A673 (cell line): Measurements from ENCODE around the gene ADPRM.

Source experiments
- EZH2 ChIP-seq: fragments of 200-600 bp; sonication (generic); IDR thresholded peaks from 2 replicates; pipeline ENCODE4 v1.6.1; 2017; ENCODE audit warnings: borderline replicate concordance, low read depth, mild to moderate bottlenecking, mixed read lengths, antibody characterized with exemption, low read length; ENCODE audit not compliant: poor library complexity, severe bottlenecking
- TF ChIP-seq, protein P1 (sequence below): fragments of 300-800, 200-600 bp; sonication (generic); conservative IDR thresholded peaks from 2 replicates; pipeline ENCODE4 v1.5.1; 2017; ENCODE audit warnings: low read depth, mild to moderate bottlenecking, antibody characterized with exemption, low read length, moderate library complexity, mixed read lengths

DNA sequence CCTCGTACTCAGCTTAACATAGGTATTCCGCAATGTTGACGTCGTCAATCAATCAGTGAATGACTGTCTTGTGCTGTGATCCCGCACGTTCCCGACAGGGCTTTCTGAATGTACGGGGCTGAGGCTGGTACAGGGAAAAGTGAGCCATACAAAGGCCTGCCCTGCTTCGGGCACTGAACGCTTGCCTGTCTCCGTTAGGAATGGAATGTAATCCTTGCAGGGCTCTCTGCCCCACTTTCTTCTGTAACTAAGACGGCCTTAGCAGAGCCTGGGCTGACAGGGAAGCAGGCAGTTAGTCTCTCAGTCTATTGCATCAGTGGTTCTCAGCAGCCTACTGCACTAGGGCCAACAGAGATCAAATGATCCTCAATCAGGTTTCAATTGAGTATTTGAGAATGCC is 24.1 kb upstream of the ADPRM start:
- no peak for TF ChIP-seq EZH2
- TF ChIP-seq, protein P1, sequence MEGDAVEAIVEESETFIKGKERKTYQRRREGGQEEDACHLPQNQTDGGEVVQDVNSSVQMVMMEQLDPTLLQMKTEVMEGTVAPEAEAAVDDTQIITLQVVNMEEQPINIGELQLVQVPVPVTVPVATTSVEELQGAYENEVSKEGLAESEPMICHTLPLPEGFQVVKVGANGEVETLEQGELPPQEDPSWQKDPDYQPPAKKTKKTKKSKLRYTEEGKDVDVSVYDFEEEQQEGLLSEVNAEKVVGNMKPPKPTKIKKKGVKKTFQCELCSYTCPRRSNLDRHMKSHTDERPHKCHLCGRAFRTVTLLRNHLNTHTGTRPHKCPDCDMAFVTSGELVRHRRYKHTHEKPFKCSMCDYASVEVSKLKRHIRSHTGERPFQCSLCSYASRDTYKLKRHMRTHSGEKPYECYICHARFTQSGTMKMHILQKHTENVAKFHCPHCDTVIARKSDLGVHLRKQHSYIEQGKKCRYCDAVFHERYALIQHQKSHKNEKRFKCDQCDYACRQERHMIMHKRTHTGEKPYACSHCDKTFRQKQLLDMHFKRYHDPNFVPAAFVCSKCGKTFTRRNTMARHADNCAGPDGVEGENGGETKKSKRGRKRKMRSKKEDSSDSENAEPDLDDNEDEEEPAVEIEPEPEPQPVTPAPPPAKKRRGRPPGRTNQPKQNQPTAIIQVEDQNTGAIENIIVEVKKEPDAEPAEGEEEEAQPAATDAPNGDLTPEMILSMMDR = no peak
